GM12878 (cell line): Measurements from ENCODE around the gene FGF14.

ENCODE experiments used
- MXI1 ChIP-seq: fragments of 150-350 bp; IDR thresholded peaks from 2 replicates; pipeline ENCODE4 v1.6.1; 2011; ENCODE audit warnings: low read depth, mild to moderate bottlenecking, inconsistent platforms, low read length, improper control_type of control experiment
- ZZZ3 ChIP-seq: IDR thresholded peaks from 2 replicates; pipeline ENCODE4 v1.6.1; 2011; ENCODE audit warnings: low read depth; ENCODE audit not compliant: control insufficient read depth, insufficient read length
- TF ChIP-seq, protein P1 (sequence below), 3 experiments: IDR thresholded peaks in 2 of 3; conservative IDR thresholded peaks in 1 of 3; 2 replicates each; pipeline ENCODE4 v1.5.1; 2011; ENCODE audit warnings: low read depth in 3 of 3, low read length in 3 of 3, mild to moderate bottlenecking in 3 of 3, control low read depth in 2 of 3, moderate library complexity in 2 of 3, inconsistent platforms in 1 of 3, mixed read lengths in 1 of 3; ENCODE audit not compliant: control insufficient read depth in 2 of 3, insufficient read depth in 1 of 3; ENCODE audit errors: extremely low read depth in 1 of 3

DNA sequence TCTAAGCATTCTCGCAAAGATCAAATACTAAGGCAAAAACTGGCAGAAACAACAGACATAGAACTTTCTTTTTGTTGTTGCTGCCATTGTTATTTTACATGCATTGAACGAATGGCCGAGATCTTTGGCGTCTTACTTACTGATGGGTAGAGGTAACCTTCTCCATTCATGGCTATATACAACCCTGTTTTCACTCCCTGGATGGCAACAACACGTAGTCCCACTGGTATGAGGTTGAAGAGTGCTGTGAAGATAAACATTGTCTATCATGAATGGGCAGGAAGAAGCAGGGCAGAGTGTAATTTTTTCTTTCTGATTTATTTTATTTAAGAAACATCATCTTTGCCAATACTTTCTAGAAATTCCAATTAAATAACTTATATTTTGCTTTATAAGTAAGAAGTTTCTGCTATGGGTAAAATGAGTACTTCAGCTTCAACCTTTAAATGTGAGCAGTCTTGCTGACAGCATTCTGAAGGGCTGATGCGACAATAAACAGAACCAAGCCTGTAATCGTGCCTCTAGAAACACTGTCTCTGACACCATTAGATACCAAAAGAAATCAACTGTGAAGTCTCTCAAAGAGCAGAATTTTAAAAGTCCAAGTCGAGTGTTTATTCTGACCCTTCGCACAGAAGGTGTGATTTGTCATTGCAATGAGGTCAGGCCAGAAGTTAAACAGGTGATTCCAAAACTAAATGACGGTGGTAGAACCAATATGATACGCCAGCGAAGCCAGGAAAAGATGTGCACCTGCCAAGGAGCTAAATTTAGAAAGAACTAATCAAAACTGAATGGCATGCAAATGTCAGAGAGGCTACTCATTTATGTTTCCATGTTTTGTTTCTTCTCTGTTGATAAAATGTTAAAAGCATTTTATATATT lies 533.0 kb downstream of the FGF14 start:
- no peak for TF ChIP-seq ZZZ3
- TF ChIP-seq, protein P1, sequence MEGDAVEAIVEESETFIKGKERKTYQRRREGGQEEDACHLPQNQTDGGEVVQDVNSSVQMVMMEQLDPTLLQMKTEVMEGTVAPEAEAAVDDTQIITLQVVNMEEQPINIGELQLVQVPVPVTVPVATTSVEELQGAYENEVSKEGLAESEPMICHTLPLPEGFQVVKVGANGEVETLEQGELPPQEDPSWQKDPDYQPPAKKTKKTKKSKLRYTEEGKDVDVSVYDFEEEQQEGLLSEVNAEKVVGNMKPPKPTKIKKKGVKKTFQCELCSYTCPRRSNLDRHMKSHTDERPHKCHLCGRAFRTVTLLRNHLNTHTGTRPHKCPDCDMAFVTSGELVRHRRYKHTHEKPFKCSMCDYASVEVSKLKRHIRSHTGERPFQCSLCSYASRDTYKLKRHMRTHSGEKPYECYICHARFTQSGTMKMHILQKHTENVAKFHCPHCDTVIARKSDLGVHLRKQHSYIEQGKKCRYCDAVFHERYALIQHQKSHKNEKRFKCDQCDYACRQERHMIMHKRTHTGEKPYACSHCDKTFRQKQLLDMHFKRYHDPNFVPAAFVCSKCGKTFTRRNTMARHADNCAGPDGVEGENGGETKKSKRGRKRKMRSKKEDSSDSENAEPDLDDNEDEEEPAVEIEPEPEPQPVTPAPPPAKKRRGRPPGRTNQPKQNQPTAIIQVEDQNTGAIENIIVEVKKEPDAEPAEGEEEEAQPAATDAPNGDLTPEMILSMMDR (IDR thresholded peaks at IDR 0.05 in 2 of 3, conservative IDR thresholded peaks at IDR 0.05 in 1 of 3; ENCODE audit: control insufficient read depth in 2 of 3, extremely low read depth in 1 of 3, insufficient read depth in 1 of 3, low read depth in 3 of 3, low read length in 3 of 3): no peak
- no peak for TF ChIP-seq MXI1
